Nephron progenitor cell (in vitro differentiated cells): Measurements from ENCODE around the gene SLC6A2.
A peak's percentile ranks its signal among the peaks of the same experiment; 100 is the strongest.
"Not testable (repeated sequence)": the region's sequence is repeated elsewhere in the genome, so short reads cannot be mapped to it uniquely, and the experiment has no call there.

Source experiments
- DNase-seq: peaks from one replicate; pipeline ENCODE4 v3.0.0; 2021
- H3K27ac Mint-ChIP-seq: 2 replicates; pipeline ENCODE4 v1.8.0; 2021; ENCODE audit warnings: mild to moderate bottlenecking, moderate library complexity, mixed read lengths
- H3K27me3 Mint-ChIP-seq: 2 replicates; pipeline ENCODE4 v1.8.0; 2021; ENCODE audit warnings: mild to moderate bottlenecking, low read depth, mixed read lengths; ENCODE audit not compliant: poor library complexity
- H3K36me3 Mint-ChIP-seq: 2 replicates; pipeline ENCODE4 v1.8.0; 2021; ENCODE audit warnings: low read depth, mixed read lengths
- H3K4me1 Mint-ChIP-seq: 2 replicates; pipeline ENCODE4 v1.8.0; 2021; ENCODE audit warnings: mixed read lengths
- H3K4me3 Mint-ChIP-seq: 2 replicates; pipeline ENCODE4 v1.8.0; 2021; ENCODE audit warnings: mild to moderate bottlenecking, moderate library complexity, mixed read lengths
- H3K9me3 Mint-ChIP-seq: 2 replicates; pipeline ENCODE4 v1.8.0; 2021; ENCODE audit warnings: mild to moderate bottlenecking, moderate library complexity, mixed read lengths
- CTCF ChIP-seq: fragments of 200-600 bp; sonication (generic); IDR thresholded peaks from 2 replicates; pipeline ENCODE4 v1.5.0; 2021; ENCODE audit warnings: antibody characterized with exemption

The SLC6A2 gene

GRCh38 chr16:55655897-55656681 is at the start of gene SLC6A2:
Gene SLC6A2 (plus strand): TSS chr16:55655988. CDS start chr16:55656695, 707 bp downstream.
- DNase-seq: peak; percentile 67
- Mint-ChIP-seq H3K4me1 (peaks cover 7% of the 10 kb centered on the region), H3K27me3 (peaks cover 50% of the 10 kb centered on the region), H3K36me3 (no peaks in the 10 kb centered on the region), H3K9me3 (no peaks in the 10 kb centered on the region), H3K4me3 (peak within 1 kb of the TSS; percentile 79), H3K27ac (no peak within 1 kb of the TSS)
- peak; percentile 28 for TF ChIP-seq CTCF

GRCh38 chr16:55613613-55614335 is 42.0 kb upstream of the SLC6A2 start:
- Mint-ChIP-seq H3K4me3 (no peak overlapping the region), H3K27me3 (peaks cover 4% of the 10 kb centered on the region), H3K27ac (no peak overlapping the region)

GRCh38 chr16:55615071-55615470 is 40.7 kb upstream of the SLC6A2 start:
- Mint-ChIP-seq H3K4me1 (peaks cover 8% of the 10 kb centered on the region), H3K36me3 (peaks cover 5% of the 10 kb centered on the region), H3K27ac (no peak overlapping the region), H3K4me3 (no peak overlapping the region), H3K9me3 (peaks cover 56% of the 10 kb centered on the region), H3K27me3 (no peaks in the 10 kb centered on the region)
- TF ChIP-seq CTCF: no peak
- DNase-seq: no peak

More at GRCh38 chr16:55613613-55614335, 42.0 kb upstream of the SLC6A2 start:
- peaks cover 5% of the 10 kb centered on the region for H3K36me3 Mint-ChIP-seq
- H3K4me1 Mint-ChIP-seq: peaks cover 8% of the 10 kb centered on the region
- TF ChIP-seq CTCF: no peak
- H3K9me3 Mint-ChIP-seq: peaks cover 55% of the 10 kb centered on the region
- DNase-seq: no peak

GRCh38 chr16:55615670-55616069 is 40.1 kb upstream of the SLC6A2 start:
- H3K36me3 Mint-ChIP-seq: not testable (repeated sequence)

GRCh38 chr16:55621771-55622170 is 34.0 kb upstream of the SLC6A2 start:
- H3K9me3 Mint-ChIP-seq: peaks cover 27% of the 10 kb centered on the region
- no peak overlapping the region for H3K4me3 Mint-ChIP-seq
- H3K27me3 Mint-ChIP-seq: no peaks in the 10 kb centered on the region
- H3K27ac Mint-ChIP-seq: no peak overlapping the region
- H3K4me1 Mint-ChIP-seq: peaks cover 9% of the 10 kb centered on the region
- TF ChIP-seq CTCF: no peak
- DNase-seq: no peak
- no peaks in the 10 kb centered on the region for H3K36me3 Mint-ChIP-seq

More at GRCh38 chr16:55615670-55616069, 40.1 kb upstream of the SLC6A2 start:
- not testable (repeated sequence) for H3K27me3 Mint-ChIP-seq, H3K27ac Mint-ChIP-seq, H3K4me1 Mint-ChIP-seq, DNase-seq, H3K4me3 Mint-ChIP-seq
- peaks cover 55% of the 10 kb centered on the region for H3K9me3 Mint-ChIP-seq

GRCh38 chr16:55622272-55622671 is 33.5 kb upstream of the SLC6A2 start:
- Mint-ChIP-seq H3K27me3 (no peaks in the 10 kb centered on the region), H3K4me3 (no peak overlapping the region), H3K4me1 (peaks cover 9% of the 10 kb centered on the region), H3K9me3 (peaks cover 22% of the 10 kb centered on the region), H3K27ac (no peak overlapping the region), H3K36me3 (no peaks in the 10 kb centered on the region)
- no peak for TF ChIP-seq CTCF
- no peak for DNase-seq
